Smooth muscle cell (in vitro differentiated cells): ENCODE data around the gene COMMD4. TPM values are rescaled to one million over a fixed set of nuclear protein-coding genes. Genes with fewer than 3 reads are reported as not detected.
"Not testable (repeated sequence)": the region's sequence is repeated elsewhere in the genome, so short reads cannot be mapped to it uniquely, and the experiment has no call there.

Experiments
- DNase-seq: peaks from one replicate; lab custom pipeline; 2025; ENCODE audit not compliant: unreplicated experiment; lab: John Stamatoyannopoulos, UW
- H2AFZ ChIP-seq: fragments of 200-600 bp; sonication (generic); 2 replicates; pipeline ENCODE4 v1.6.0; 2016; ENCODE audit warnings: antibody characterized with exemption, low read depth, mild to moderate bottlenecking
- H3F3A ChIP-seq: fragments of 200-600 bp; sonication (generic); 2 replicates; pipeline ENCODE4 v1.6.0; 2017; ENCODE audit warnings: antibody characterized with exemption, low read depth
- H3K27ac ChIP-seq: fragments of 200-600 bp; sonication (generic); 2 replicates; pipeline ENCODE4 v1.5.1; 2016; ENCODE audit warnings: low read depth, mild to moderate bottlenecking
- H3K27me3 ChIP-seq: fragments of 200-600 bp; sonication (generic); 2 replicates; pipeline ENCODE4 v1.6.1; 2016; ENCODE audit warnings: low read depth, mild to moderate bottlenecking
- H3K36me3 ChIP-seq: fragments of 200-600 bp; sonication (generic); 2 replicates; pipeline ENCODE4 v1.5.1; 2016; ENCODE audit warnings: low read depth
- H3K4me1 ChIP-seq: fragments of 200-600 bp; sonication (generic); 2 replicates; pipeline ENCODE4 v1.5.1; 2016; ENCODE audit warnings: low read depth
- H3K4me2 ChIP-seq: fragments of 200-600 bp; sonication (generic); 2 replicates; pipeline ENCODE4 v1.6.0; 2016; ENCODE audit warnings: mild to moderate bottlenecking
- H3K4me3 ChIP-seq: fragments of 200-600 bp; sonication (generic); 2 replicates; pipeline ENCODE4 v1.5.1; 2016; ENCODE audit warnings: mild to moderate bottlenecking
- H3K79me2 ChIP-seq: fragments of 200-600 bp; sonication (generic); 2 replicates; pipeline ENCODE4 v1.6.0; 2016; ENCODE audit warnings: low read depth, mild to moderate bottlenecking
- H3K9ac ChIP-seq: fragments of 200-600 bp; sonication (generic); 2 replicates; pipeline ENCODE4 v1.6.0; 2016; ENCODE audit warnings: low read depth
- H3K9me3 ChIP-seq: fragments of 200-600 bp; sonication (generic); replicated peaks from 2 replicates; pipeline ENCODE4 v1.5.1; 2016; ENCODE audit warnings: low read depth
- H4K20me1 ChIP-seq: fragments of 200-600 bp; sonication (generic); 2 replicates; pipeline ENCODE4 v1.6.0; 2016; ENCODE audit warnings: low read depth
- WGBS: methylation state at CpG from one replicate; pipeline ENCODE4 v1.1.7; 2016; ENCODE audit warnings: low lambda C conversion rate; 5-methylcytosine and 5-hydroxymethylcytosine counted together
- microRNA counts: library from miRNA; unstranded; fragments of <30 nt; microRNA quantifications from one replicate; lab custom pipeline; 2016
- microRNA-seq: library from miRNA; unstranded; fragments of <30 nt; microRNA quantifications from one replicate; pipeline ENCODE4, GENCODE V29; 2016; ENCODE audit warnings: borderline number of aligned reads
- polyA plus RNA-seq: library from polyadenylated mRNA; unstranded; fragments of >200 nt; fragmentation: Nextera tagmentation; extraction: Ambion mirVana; gene quantifications from 2 replicates; pipeline ENCODE4 v1.2.1, GENCODE V29; 2016
- small RNA-seq: library from RNA; depleted of rRNA; stranded (forward); fragments of <200 nt; gene quantifications from one replicate; pipeline ENCODE3, GENCODE V24; 2014
- total RNA-seq: library from RNA; depleted of rRNA; stranded (reverse); fragments of >200 nt; gene quantifications from 2 replicates; pipeline ENCODE4 v1.2.3, GENCODE V29; 2014
- TF ChIP-seq, protein P1 (sequence below): fragments of 200-600 bp; sonication (generic); IDR thresholded peaks from 2 replicates; pipeline ENCODE4 v1.5.1; 2017; ENCODE audit warnings: borderline replicate concordance, mild to moderate bottlenecking, antibody characterized with exemption; ENCODE audit not compliant: insufficient read depth, poor library complexity, severe bottlenecking

Gene COMMD4
- total and polyA plus RNA-seq, 2 experiments from 2014 or later = 48.9 to 67.1 TPM

DNA sequence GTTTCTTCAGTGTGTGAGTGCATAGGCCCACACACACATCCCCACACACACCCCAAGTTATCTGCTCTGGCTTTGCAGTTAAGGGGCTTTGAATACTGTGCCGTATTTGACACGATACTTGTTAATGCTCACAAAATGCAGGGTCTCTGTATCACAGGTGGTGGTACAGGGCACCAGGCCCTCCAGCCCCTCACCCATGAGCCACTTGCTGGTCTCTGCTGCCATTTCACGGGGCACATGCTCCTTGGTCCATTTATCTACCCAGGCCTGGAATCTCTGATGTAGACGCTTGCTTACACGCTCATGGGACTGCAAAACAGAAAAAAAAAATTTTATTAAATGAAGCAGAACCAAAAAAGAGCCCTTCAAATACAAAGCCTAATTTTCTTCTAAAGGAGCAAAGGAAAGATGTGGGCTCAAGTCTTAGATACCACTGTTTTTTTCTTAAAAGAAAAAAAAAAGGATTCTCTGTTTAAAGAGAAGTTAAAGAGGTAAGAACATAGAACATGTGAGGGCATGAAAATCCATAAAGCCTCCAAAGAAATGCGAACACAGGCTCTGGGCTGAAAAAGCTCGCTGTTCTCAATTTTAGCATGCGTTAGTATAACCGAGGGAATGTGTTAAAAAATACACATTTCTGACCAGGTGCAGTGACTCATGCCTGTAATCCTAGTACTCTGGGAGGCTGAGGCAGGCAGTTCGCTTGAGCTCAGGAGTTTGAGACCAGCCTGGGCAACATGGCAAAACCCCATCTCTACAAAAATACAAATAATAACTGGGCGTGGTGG lies 36.2 kb downstream of the COMMD4 start:
- peaks cover 6% of the 10 kb centered on the region for H4K20me1 ChIP-seq
- H3K79me2 ChIP-seq = peaks cover 5% of the 10 kb centered on the region
- no peaks in the 10 kb centered on the region for H3K27me3 ChIP-seq
- H3K36me3 ChIP-seq = peaks cover 14% of the 10 kb centered on the region
- H3K9ac ChIP-seq = no peak overlapping the region
- no peak for DNase-seq
- WGBS = 93% methylated on average over 11 of the region's 11 CpGs
- H2AFZ ChIP-seq = no peak overlapping the region
- H3K4me2 ChIP-seq = no peak overlapping the region
- peaks cover 4% of the 10 kb centered on the region for H3F3A ChIP-seq
- no peak overlapping the region for H3K27ac ChIP-seq
- H3K4me1 ChIP-seq = peaks cover 9% of the 10 kb centered on the region
- TF ChIP-seq, protein P1, sequence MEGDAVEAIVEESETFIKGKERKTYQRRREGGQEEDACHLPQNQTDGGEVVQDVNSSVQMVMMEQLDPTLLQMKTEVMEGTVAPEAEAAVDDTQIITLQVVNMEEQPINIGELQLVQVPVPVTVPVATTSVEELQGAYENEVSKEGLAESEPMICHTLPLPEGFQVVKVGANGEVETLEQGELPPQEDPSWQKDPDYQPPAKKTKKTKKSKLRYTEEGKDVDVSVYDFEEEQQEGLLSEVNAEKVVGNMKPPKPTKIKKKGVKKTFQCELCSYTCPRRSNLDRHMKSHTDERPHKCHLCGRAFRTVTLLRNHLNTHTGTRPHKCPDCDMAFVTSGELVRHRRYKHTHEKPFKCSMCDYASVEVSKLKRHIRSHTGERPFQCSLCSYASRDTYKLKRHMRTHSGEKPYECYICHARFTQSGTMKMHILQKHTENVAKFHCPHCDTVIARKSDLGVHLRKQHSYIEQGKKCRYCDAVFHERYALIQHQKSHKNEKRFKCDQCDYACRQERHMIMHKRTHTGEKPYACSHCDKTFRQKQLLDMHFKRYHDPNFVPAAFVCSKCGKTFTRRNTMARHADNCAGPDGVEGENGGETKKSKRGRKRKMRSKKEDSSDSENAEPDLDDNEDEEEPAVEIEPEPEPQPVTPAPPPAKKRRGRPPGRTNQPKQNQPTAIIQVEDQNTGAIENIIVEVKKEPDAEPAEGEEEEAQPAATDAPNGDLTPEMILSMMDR = no peak
- H3K4me3 ChIP-seq = no peak overlapping the region
- no peaks in the 10 kb centered on the region for H3K9me3 ChIP-seq

DNA sequence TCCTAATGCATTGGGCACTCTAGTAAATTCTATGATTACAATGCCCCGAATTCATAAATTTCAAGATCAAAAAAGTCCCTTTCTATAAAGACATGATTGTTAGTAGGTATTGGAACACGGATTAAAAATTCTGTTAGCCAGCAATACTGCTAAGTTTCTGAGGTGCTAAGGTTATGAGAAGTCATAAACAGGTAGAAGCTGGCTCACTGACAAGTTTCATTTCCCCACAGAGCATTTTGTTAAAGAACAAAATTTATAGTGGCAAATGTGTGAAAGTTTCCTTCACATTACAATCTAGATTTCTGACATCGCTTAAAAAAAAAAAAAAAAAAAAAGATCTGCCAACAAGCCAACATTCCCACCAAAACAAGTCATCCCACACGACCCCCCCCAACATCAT lies 44.9 kb downstream of the COMMD4 start:
- H3K36me3 ChIP-seq = peaks cover 29% of the 10 kb centered on the region
- no peaks in the 10 kb centered on the region for H3K4me1 ChIP-seq
- H3K79me2 ChIP-seq = no peaks in the 10 kb centered on the region
- no peak overlapping the region for H2AFZ ChIP-seq
- H3K9me3 ChIP-seq = no peaks in the 10 kb centered on the region
- no peak overlapping the region for H3K27ac ChIP-seq
- H3K9ac ChIP-seq = no peak overlapping the region
- no peaks in the 10 kb centered on the region for H3K27me3 ChIP-seq
- H3F3A ChIP-seq = no peaks in the 10 kb centered on the region
- TF ChIP-seq, protein P1 = no peak
- H4K20me1 ChIP-seq = no peaks in the 10 kb centered on the region
- DNase-seq = no peak
- H3K4me2 ChIP-seq = no peak overlapping the region
- no peak overlapping the region for H3K4me3 ChIP-seq
- WGBS = 92% methylated on average over 4 of the region's 4 CpGs

DNA sequence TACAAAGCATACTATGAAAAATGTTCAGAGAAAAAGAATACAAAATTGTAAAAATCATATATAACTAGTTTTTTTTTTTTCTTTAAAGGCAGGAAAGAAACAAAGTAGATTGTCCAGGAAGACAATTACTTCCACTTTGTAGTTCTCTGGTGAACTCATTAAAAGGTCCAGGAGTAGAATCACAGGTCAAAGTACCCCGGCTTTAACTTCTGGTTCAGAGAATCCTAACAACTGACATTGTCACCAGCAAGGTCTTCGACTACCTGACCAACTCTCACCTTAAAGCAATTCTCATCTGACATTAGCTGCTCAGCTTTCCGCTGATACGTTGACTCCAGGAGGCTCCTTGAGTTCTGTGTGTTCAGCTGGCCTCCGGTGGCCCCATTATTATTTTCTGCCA lies 48.1 kb downstream of the COMMD4 start:
- not testable (repeated sequence) for H3K27ac ChIP-seq, H2AFZ ChIP-seq, H3K27me3 ChIP-seq, H3K9me3 ChIP-seq, H3K4me2 ChIP-seq, H4K20me1 ChIP-seq, H3K4me3 ChIP-seq, H3K9ac ChIP-seq, H3F3A ChIP-seq, H3K79me2 ChIP-seq, H3K4me1 ChIP-seq, DNase-seq
- H3K36me3 ChIP-seq = peaks cover 43% of the 10 kb centered on the region
- 98% methylated on average over 5 of the region's 5 CpGs for WGBS

MicroRNA genes within 50 kb of the gene (microRNA counts, 767-probe panel; counts per million panel counts)
- 183 counts per million for microRNA hsa-miR-631 (lab: Ali Mortazavi, UCI)

Small RNA genes within 50 kb of the gene (microRNA-seq; reads per million reads assigned to microRNA genes)
- gene MIR631 = not detected

Small RNA genes within 50 kb of the gene (small RNA-seq; reads per million reads assigned to genes)
- not detected for gene RN7SL327P

Other genes with a start within 250 kb of the COMMD4 start
- gene C15orf39, start 134.2 kb upstream of the COMMD4 start, total RNA-seq = 7.6 and 8.4 TPM in 2 replicates
- 9.3 and 9.7 TPM in 2 replicates for gene C15orf39, start 134.2 kb upstream of the COMMD4 start, polyA plus RNA-seq
- gene GOLGA6C, start 77.7 kb upstream of the COMMD4 start, total RNA-seq = not detected in 2 replicates
- 0.52 TPM in 1 of 2 replicates, not detected in the other for gene GOLGA6C, start 77.7 kb upstream of the COMMD4 start, polyA plus RNA-seq
- 0.22 and 0.27 TPM in 2 replicates for gene GOLGA6D, start 53.2 kb upstream of the COMMD4 start, total RNA-seq
- gene GOLGA6D, start 53.2 kb upstream of the COMMD4 start, polyA plus RNA-seq = not detected in 2 replicates
- 2.5 and 4.1 TPM in 2 replicates for gene NEIL1, start 11.0 kb downstream of the COMMD4 start, total RNA-seq
- gene NEIL1, start 11.0 kb downstream of the COMMD4 start, polyA plus RNA-seq = 15.1 and 20.3 TPM in 2 replicates
- 53.6 and 64.5 TPM in 2 replicates for gene MAN2C1, start 32.5 kb downstream of the COMMD4 start, total RNA-seq
- gene MAN2C1, start 32.5 kb downstream of the COMMD4 start, polyA plus RNA-seq = 70.7 and 80.4 TPM in 2 replicates
- 25.5 and 40.7 TPM in 2 replicates for gene SIN3A, start 115.6 kb downstream of the COMMD4 start, total RNA-seq
- gene SIN3A, start 115.6 kb downstream of the COMMD4 start, polyA plus RNA-seq = 12.0 and 12.2 TPM in 2 replicates
- 20.3 and 24.2 TPM in 2 replicates for gene PTPN9, start 243.3 kb downstream of the COMMD4 start, total RNA-seq
- gene PTPN9, start 243.3 kb downstream of the COMMD4 start, polyA plus RNA-seq = 21.6 and 23.4 TPM in 2 replicates